Activated CD4-positive, alpha-beta T cell treated with anti-CD3 and anti-CD28 coated beads, Interleukin-2, amount 10 ng/mL, durations not matched to agents 7 days and 5 days (primary cell): ENCODE measurements around the gene FAM161B. TPM values are rescaled to one million over a fixed set of nuclear protein-coding genes. Genes with fewer than 3 reads are reported as not detected.
A peak's percentile ranks its signal among the peaks of the same experiment; 100 is the strongest.
"Not testable (repeated sequence)": the region's sequence is repeated elsewhere in the genome, so short reads cannot be mapped to it uniquely, and the experiment has no call there.

ENCODE experiments used
- CTCF ChIA-PET: fragments of 350-600 bp; sonication (Branson Sonifier 250); formaldehyde crosslinking; loops from one replicate; lab custom pipeline; 2021; ENCODE audit warnings: antibody characterized with exemption; lab: Charles Lee
- POLR2A ChIA-PET: fragments of 350-600 bp; sonication (Branson Sonifier 250); formaldehyde crosslinking; loops from one replicate; lab custom pipeline; 2021; ENCODE audit warnings: antibody characterized with exemption; lab: Charles Lee
- DNase-seq: peaks from one replicate; pipeline ENCODE4 v3.0.0-alpha.2; 2020
- H3K27ac Mint-ChIP-seq: one replicate; pipeline ENCODE4 v1.8.0; 2021; ENCODE audit warnings: mild to moderate bottlenecking, moderate library complexity, mixed read lengths
- H3K27me3 Mint-ChIP-seq: one replicate; pipeline ENCODE4 v1.8.0; 2021; ENCODE audit warnings: mixed read lengths
- H3K36me3 Mint-ChIP-seq: one replicate; pipeline ENCODE4 v1.8.0; 2021; ENCODE audit warnings: low read depth, mixed read lengths
- H3K4me1 Mint-ChIP-seq: one replicate; pipeline ENCODE4 v1.8.0; 2021; ENCODE audit warnings: mixed read lengths
- H3K4me3 Mint-ChIP-seq: one replicate; pipeline ENCODE4 v1.8.0; 2021; ENCODE audit warnings: mild to moderate bottlenecking, moderate library complexity, mixed read lengths
- H3K9me3 Mint-ChIP-seq: one replicate; pipeline ENCODE4 v1.8.0; 2021; ENCODE audit warnings: mixed read lengths
- total RNA-seq, 2 experiments: library from RNA; stranded (reverse); gene quantifications; one replicate each; pipeline ENCODE4 v1.2.3, GENCODE V29; 2021

The FAM161B gene
- total RNA-seq, 2 experiments from 2014 or later = 1.9 to 2.0 TPM

DNA sequence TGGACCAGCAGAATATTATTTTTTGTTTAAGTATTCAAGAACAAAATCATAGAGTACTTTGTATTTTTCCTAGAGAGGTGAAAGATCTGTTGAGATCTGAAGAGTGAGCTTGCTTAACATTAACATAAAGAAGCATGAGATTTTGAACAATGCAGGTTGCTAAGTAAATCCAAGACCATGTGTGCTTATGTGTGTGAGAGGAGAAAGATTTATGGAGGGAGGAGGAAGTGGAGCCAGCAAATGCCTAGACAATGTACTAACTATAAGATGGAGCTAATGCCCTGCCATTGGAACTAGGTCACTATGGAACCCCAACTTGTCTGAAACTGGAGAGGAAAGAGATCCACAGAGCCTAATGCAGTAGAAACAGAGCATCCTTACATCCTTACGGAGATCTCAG is 13.3 kb downstream of the FAM161B start:
- H3K27ac Mint-ChIP-seq = no peak overlapping the region
- CTCF ChIA-PET = no interaction called here
- no peaks in the 10 kb centered on the region for H3K9me3 Mint-ChIP-seq
- DNase-seq = no peak
- POLR2A ChIA-PET = no interaction called here
- peaks cover 20% of the 10 kb centered on the region for H3K36me3 Mint-ChIP-seq
- no peaks in the 10 kb centered on the region for H3K27me3 Mint-ChIP-seq
- peaks cover 2% of the 10 kb centered on the region for H3K4me1 Mint-ChIP-seq
- no peak overlapping the region for H3K4me3 Mint-ChIP-seq

DNA sequence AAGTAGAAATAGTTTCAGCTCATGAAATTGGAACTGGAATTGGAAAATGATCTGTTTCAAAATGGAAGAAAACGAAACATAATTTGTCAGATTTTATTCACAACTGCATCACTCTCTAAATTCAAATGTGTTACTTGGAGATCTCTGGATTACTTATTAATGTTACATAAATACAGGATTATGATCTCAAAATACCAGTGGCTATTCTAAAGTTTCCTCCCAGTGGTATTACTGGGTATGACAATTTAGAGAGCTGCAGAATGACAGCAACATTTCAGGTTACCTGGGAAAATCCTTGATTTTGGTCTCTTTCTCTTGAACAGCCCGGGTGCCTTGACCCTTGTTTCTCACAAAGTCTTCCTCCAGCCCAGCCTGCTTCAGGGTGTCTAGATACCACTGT is 14.2 kb downstream of the FAM161B start:
- Mint-ChIP-seq H3K36me3 (peaks cover 26% of the 10 kb centered on the region), H3K4me1 (peaks cover 8% of the 10 kb centered on the region), H3K4me3 (no peak overlapping the region), H3K27ac (no peak overlapping the region), H3K9me3 (no peaks in the 10 kb centered on the region), H3K27me3 (no peaks in the 10 kb centered on the region)
- CTCF ChIA-PET = interaction anchor here (0.8 to 1.0 kb wide), 3 partner anchors 9 to 19 kb away, joined by 3 to 4 read pairs (median 3); no protein-coding TSS in a partner anchor
- POLR2A ChIA-PET = no interaction called here
- no peak for DNase-seq

DNA sequence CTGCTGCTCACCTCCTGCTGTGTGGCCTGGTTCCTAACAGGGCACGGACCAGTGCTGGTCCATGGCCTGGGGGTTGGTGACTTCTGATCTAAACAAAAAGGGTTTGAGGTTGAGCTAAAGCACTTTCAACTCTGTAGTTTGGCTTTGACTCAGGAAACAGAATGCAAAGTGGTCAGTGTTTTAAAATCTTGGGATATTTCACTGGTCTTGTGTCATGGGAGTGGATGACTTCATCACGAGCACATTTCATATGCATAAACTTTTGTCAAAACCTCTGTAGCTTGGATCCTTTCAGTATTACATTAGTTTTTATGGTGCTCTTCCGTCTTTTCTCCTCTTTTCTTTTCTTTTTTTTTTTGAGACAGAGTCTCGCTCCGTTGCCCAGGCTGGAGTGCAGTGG is 25.6 kb downstream of the FAM161B start:
- H3K4me3 Mint-ChIP-seq = no peak overlapping the region
- H3K4me1 Mint-ChIP-seq = no peaks in the 10 kb centered on the region
- H3K9me3 Mint-ChIP-seq = no peaks in the 10 kb centered on the region
- peaks cover 59% of the 10 kb centered on the region for H3K36me3 Mint-ChIP-seq
- H3K27ac Mint-ChIP-seq = no peak overlapping the region
- ChIA-PET POLR2A (no interaction called here), CTCF (interaction anchor here (0.6 to 1.0 kb wide), 4 partner anchors 28 to 1654 kb away, joined by 3 to 4 read pairs (median 3); no protein-coding TSS in a partner anchor)
- no peak for DNase-seq
- no peaks in the 10 kb centered on the region for H3K27me3 Mint-ChIP-seq

DNA sequence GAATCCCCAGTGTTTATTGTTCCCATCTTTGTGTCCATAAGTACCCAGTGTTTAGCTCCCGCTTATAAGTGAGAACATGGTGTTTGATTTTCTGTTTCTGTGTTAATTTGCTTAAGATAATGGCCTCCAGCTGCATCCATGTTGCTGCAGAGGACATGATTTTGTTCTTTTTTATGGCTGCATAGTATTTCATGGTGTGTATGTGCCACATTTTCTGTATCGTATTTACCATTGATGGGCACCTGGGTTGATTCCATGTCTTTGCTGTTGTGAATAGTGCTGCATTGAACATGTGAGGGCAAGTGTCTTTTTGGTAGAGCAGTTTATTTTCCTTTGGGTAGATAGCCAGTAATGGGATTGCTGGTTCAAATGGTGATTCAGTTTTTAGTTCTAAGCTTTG is 30.4 kb downstream of the FAM161B start:
- H3K9me3 Mint-ChIP-seq, H3K27me3 Mint-ChIP-seq, H3K4me1 Mint-ChIP-seq, POLR2A ChIA-PET, H3K4me3 Mint-ChIP-seq, DNase-seq, H3K27ac Mint-ChIP-seq: not testable (repeated sequence)
- CTCF ChIA-PET = interaction anchor here (0.9 kb wide), 1 partner anchor 14 kb away, joined by 3 read pairs; no protein-coding TSS in a partner anchor
- peaks cover 50% of the 10 kb centered on the region for H3K36me3 Mint-ChIP-seq

DNA sequence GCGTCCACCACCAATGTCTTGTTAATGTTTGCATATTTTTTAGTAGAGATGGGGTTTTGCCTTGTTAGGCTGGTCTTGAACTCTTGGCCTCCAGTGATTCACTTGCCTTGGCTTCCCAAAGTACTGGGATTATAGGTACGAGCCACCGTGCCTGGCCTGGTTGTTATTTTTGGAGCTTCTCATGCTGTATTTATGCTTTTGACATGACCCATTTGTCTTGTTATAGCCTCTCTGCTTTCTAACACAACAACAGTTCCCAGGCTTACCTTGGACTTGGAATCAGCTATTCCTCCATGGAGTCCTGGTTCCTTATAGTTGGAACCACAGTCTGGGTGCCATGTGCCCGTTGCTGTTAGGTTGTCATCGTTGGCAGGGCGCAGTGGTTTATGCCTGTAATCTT is 33.6 kb downstream of the FAM161B start:
- POLR2A ChIA-PET = no interaction called here
- Mint-ChIP-seq H3K36me3 (peaks cover 57% of the 10 kb centered on the region), H3K9me3 (peaks cover 6% of the 10 kb centered on the region), H3K4me3 (no peak overlapping the region), H3K4me1 (peaks cover 2% of the 10 kb centered on the region), H3K27ac (no peak overlapping the region), H3K27me3 (no peaks in the 10 kb centered on the region)
- DNase-seq = no peak
- CTCF ChIA-PET = interaction anchor here (0.6 to 1.4 kb wide), 3 partner anchors 12 to 319 kb away, joined by 3 to 4 read pairs (median 4); no protein-coding TSS in a partner anchor

DNA sequence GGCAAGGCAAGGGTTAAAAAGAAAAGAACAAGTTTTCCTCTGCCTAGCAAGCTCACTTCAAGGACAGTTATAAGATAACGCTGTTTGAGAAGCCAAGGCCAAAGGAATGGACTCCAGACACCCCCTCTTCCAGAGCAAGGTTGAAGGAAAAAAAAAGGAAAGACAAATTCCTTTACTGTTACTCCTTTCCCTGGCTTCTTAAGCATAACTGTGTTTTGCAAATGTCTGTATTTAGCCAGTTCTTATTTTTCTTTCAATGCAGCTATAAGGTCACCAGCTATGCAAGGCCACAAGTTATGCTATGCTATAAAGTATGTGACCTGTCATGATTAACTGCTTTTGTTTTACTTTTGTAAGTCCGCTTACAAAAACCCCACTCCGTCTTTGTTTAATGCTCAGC is 36.6 kb downstream of the FAM161B start:
- H3K9me3 Mint-ChIP-seq = peaks cover 6% of the 10 kb centered on the region
- H3K27ac Mint-ChIP-seq = no peak overlapping the region
- peaks cover 2% of the 10 kb centered on the region for H3K4me1 Mint-ChIP-seq
- H3K27me3 Mint-ChIP-seq = no peaks in the 10 kb centered on the region
- ChIA-PET POLR2A (no interaction called here), CTCF (interaction anchor here (1.2 kb wide), 1 partner anchor 19 kb away, joined by 4 read pairs; no protein-coding TSS in a partner anchor)
- H3K36me3 Mint-ChIP-seq = peaks cover 69% of the 10 kb centered on the region
- no peak overlapping the region for H3K4me3 Mint-ChIP-seq
- no peak for DNase-seq

DNA sequence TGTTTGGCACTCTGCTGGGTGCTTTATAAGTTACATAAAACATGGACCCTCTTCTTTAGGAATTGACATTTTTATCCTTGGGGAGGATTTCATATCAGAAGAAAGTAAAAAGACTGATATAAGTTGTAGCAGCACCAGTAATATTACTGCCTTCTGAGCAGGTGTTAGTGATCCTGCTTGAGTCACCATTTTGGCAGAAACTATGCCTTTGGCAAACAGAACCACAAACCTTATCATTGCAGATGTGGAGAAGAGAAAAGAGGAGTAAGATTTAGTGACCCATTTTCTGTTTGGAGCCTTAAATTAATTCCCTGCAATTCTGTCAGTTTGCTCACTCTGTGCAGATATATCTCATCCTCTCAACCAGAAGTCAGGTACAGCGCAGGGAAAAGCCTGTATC is 40.2 kb downstream of the FAM161B start:
- Mint-ChIP-seq H3K27me3 (no peaks in the 10 kb centered on the region), H3K4me3 (no peak overlapping the region), H3K9me3 (peaks cover 6% of the 10 kb centered on the region), H3K27ac (no peak overlapping the region), H3K36me3 (peaks cover 69% of the 10 kb centered on the region), H3K4me1 (no peaks in the 10 kb centered on the region)
- POLR2A ChIA-PET = no interaction called here
- no peak for DNase-seq
- CTCF ChIA-PET = no interaction called here

DNA sequence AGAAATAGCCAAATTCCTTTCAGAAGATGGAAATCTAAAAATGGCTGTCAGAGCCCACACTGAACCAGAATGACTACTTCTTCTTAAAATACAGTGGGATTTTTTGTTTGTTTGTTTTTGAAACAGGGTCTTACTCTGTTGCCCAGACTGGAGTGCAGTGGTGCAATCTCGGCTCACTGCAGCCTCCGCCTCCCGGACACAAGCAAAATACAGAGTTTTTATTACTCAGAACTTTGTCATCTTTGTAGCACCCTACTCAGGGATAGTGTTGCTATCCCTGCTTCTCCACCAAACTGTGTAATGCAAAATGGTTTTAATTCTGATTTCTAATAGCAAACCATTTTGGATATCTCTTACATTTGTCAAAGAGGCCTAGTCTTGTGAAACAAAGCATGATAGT is 46.9 kb downstream of the FAM161B start:
- ChIA-PET POLR2A (no interaction called here), CTCF (no interaction called here)
- Mint-ChIP-seq H3K36me3 (peaks cover 37% of the 10 kb centered on the region), H3K4me1 (no peaks in the 10 kb centered on the region), H3K4me3 (no peak overlapping the region), H3K27me3 (no peaks in the 10 kb centered on the region), H3K27ac (no peak overlapping the region), H3K9me3 (no peaks in the 10 kb centered on the region)
- DNase-seq = no peak

DNA sequence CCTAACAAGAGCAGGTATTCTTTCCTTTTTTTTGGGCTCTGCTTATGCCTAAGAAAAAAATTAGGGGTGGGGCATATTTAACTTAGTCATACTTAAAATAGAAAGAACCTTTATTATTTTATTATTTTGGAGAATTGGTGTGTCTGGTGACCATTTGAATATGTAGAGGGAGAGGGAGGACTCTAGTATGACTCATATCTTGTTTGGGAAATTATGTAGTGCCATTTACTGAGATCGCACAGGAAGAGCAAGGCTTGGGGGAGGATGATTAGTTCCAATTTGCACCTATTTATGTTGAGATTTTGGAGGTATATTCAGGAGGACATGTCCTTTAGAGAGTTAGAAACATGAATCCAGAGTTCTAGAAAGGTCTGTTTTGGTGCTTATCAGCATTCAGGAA is 53.4 kb downstream of the FAM161B start:
- H3K4me3 Mint-ChIP-seq = no peak overlapping the region

DNA sequence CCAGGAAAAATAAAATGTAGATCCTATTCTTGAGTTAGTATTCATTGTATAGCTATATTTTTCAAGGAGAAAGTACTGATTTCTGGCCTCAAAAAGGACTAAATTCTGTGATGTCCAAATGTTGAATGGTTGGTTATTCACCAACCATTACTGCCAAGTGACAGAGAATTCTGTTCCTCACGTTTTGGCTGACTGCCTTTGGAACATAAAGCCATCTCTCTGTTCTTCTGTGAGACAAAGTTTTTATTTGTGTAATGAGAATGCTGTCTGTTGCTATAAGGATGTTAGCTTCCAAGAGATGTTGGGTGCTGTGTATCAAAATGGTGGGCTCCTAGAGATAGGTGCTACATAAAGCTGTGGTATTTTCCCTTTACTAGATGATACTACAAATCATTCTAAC is 54.0 kb downstream of the FAM161B start:
- no peak overlapping the region for H3K4me3 Mint-ChIP-seq

More for the DNA sequence above, 53.4 kb downstream of the FAM161B start:
- POLR2A ChIA-PET = no interaction called here
- H3K4me1 Mint-ChIP-seq = peaks cover 4% of the 10 kb centered on the region
- DNase-seq = no peak
- peaks cover 40% of the 10 kb centered on the region for H3K36me3 Mint-ChIP-seq
- H3K27me3 Mint-ChIP-seq = no peaks in the 10 kb centered on the region
- H3K27ac Mint-ChIP-seq = no peak overlapping the region
- CTCF ChIA-PET = interaction anchor here (0.8 to 1.2 kb wide), 7 partner anchors 9 to 45 kb away, joined by 3 to 4 read pairs (median 3); partner anchors contain the start of genes PTGR2 and ZNF410
- no peaks in the 10 kb centered on the region for H3K9me3 Mint-ChIP-seq

DNA sequence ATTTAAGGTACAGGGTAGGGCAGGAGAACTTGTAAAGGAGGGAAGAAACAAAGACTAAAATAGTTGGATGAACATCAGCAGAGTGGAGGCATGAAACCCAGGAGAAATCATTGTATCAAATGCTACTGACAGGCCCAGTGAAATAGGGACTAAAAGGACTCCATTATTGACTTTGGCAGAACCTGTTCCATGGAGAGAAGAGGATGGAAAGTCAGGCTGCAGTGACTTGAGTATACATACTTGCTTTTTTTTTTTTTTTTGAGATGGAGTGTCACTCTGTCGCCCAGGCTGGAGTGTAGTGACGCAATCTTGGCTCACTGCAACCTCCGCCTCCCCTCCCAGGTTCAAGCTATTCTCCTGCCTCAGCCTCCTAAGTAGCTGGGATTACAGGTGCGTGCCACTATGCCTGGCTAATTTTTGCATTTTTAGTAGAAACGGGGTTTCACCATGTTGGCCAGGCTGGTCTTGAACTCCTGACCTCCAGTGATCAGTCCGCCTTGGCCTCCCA is 55.7 kb downstream of the FAM161B start:
- POLR2A ChIA-PET, DNase-seq, H3K27me3 Mint-ChIP-seq, CTCF ChIA-PET, H3K4me3 Mint-ChIP-seq, H3K9me3 Mint-ChIP-seq, H3K27ac Mint-ChIP-seq: not testable (repeated sequence)
- Mint-ChIP-seq H3K4me1 (peaks cover 12% of the 10 kb centered on the region), H3K36me3 (peaks cover 35% of the 10 kb centered on the region)

More for the DNA sequence above, 54.0 kb downstream of the FAM161B start:
- Mint-ChIP-seq H3K27me3 (no peaks in the 10 kb centered on the region), H3K9me3 (no peaks in the 10 kb centered on the region), H3K27ac (no peak overlapping the region), H3K36me3 (peaks cover 38% of the 10 kb centered on the region), H3K4me1 (peaks cover 6% of the 10 kb centered on the region)
- DNase-seq = no peak
- ChIA-PET CTCF (interaction anchor here (0.8 to 1.5 kb wide), 6 partner anchors 9 to 44 kb away, joined by 3 to 4 read pairs (median 3); partner anchors contain the start of genes PTGR2 and ZNF410), POLR2A (no interaction called here)

DNA sequence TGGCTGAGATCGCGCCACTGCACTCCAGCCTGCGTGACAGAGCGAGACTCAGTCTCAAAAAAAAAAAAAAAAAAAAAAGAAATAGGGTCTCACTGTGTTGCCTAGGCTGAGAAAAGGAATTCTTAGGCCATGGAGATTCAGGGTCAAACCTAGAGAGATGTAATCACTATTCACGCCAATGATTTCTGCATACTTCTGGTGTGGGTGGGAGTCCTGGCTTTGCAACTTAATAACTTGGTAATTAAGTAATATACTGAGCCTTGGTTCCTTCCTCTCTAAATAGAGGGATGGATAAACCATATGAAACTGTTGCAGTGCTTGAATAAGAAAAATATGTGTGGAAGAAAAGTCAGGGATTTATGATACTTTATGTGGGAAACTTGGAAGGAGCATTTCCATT is 60.5 kb downstream of the FAM161B start:
- Mint-ChIP-seq H3K4me3 (no peak overlapping the region), H3K27me3 (no peaks in the 10 kb centered on the region), H3K9me3 (no peaks in the 10 kb centered on the region), H3K4me1 (peaks cover 46% of the 10 kb centered on the region), H3K27ac (no peak overlapping the region), H3K36me3 (peaks cover 13% of the 10 kb centered on the region)
- no peak for DNase-seq
- ChIA-PET POLR2A (no interaction called here), CTCF (interaction anchor here (0.6 to 1.0 kb wide), 4 partner anchors 9 to 451 kb away, joined by 3 to 4 read pairs (median 3); no protein-coding TSS in a partner anchor)

DNA sequence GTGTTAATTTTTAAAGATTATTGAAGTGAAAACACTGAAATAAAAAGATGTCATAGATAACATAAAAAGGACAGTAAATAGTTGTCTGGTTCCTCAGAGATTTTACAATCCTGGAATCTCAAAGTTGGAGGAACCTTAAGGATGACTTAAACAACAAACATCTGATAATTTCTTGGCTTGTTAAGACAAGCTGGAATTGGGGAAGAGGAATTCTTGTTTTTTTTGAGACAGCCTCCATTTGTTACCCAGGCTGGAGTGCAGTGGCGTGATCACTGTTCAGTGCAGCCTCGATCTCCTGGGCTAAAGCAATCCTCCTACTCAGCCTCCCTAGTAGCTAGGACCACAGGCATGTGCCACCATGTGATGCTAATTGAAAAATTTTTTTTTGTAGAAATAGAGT is 60.9 kb downstream of the FAM161B start:
- no peaks in the 10 kb centered on the region for H3K27me3 Mint-ChIP-seq
- H3K27ac Mint-ChIP-seq = no peak overlapping the region
- peak overlapping the region; percentile 98 for H3K4me3 Mint-ChIP-seq
- no peaks in the 10 kb centered on the region for H3K9me3 Mint-ChIP-seq
- H3K4me1 Mint-ChIP-seq = peaks cover 46% of the 10 kb centered on the region
- peaks cover 11% of the 10 kb centered on the region for H3K36me3 Mint-ChIP-seq
- POLR2A ChIA-PET = no interaction called here
- DNase-seq = no peak
- CTCF ChIA-PET = interaction anchor here (0.7 to 1.0 kb wide), 2 partner anchors 9 to 13 kb away, joined by 3 read pairs; no protein-coding TSS in a partner anchor
